Fibroblast of mammary gland (primary cell): ENCODE results near the gene LRPAP1.

Experiments
- DNase-seq: peaks from one replicate; pipeline ENCODE4 v3.0.0-alpha.2; 2010; ENCODE audit warnings: low read depth
- H3K4me3 ChIP-seq: 2 replicates; pipeline ENCODE4 v1.5.1; 2011; ENCODE audit warnings: low read depth, mild to moderate bottlenecking, low read length, moderate library complexity; ENCODE audit not compliant: control insufficient read depth
- TF ChIP-seq, protein P1 (sequence below): conservative IDR thresholded peaks from 2 replicates; pipeline ENCODE4 v1.5.1; 2011; ENCODE audit warnings: low read depth, low read length, inconsistent platforms; ENCODE audit not compliant: control insufficient read depth, insufficient read depth

The LRPAP1 gene

GRCh38 chr4:3523628-3524221 is 8.5 kb downstream of the LRPAP1 start:
- no peak for DNase-seq
- no peak overlapping the region for H3K4me3 ChIP-seq
- TF ChIP-seq, protein P1, sequence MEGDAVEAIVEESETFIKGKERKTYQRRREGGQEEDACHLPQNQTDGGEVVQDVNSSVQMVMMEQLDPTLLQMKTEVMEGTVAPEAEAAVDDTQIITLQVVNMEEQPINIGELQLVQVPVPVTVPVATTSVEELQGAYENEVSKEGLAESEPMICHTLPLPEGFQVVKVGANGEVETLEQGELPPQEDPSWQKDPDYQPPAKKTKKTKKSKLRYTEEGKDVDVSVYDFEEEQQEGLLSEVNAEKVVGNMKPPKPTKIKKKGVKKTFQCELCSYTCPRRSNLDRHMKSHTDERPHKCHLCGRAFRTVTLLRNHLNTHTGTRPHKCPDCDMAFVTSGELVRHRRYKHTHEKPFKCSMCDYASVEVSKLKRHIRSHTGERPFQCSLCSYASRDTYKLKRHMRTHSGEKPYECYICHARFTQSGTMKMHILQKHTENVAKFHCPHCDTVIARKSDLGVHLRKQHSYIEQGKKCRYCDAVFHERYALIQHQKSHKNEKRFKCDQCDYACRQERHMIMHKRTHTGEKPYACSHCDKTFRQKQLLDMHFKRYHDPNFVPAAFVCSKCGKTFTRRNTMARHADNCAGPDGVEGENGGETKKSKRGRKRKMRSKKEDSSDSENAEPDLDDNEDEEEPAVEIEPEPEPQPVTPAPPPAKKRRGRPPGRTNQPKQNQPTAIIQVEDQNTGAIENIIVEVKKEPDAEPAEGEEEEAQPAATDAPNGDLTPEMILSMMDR, result no peak

GRCh38 chr4:3523146-3523627 is 9.0 kb downstream of the LRPAP1 start:
- no peak overlapping the region for H3K4me3 ChIP-seq
- TF ChIP-seq, protein P1, result no peak
- no peak for DNase-seq

GRCh38 chr4:3522651-3523050 is 9.6 kb downstream of the LRPAP1 start:
- DNase-seq, result no peak
- no peak overlapping the region for H3K4me3 ChIP-seq

GRCh38 chr4:3522326-3522640 is 9.9 kb downstream of the LRPAP1 start:
- TF ChIP-seq, protein P1, result no peak
- DNase-seq, result no peak
- no peak overlapping the region for H3K4me3 ChIP-seq

More at GRCh38 chr4:3522651-3523050, 9.6 kb downstream of the LRPAP1 start:
- TF ChIP-seq, protein P1, result no peak

DNA sequence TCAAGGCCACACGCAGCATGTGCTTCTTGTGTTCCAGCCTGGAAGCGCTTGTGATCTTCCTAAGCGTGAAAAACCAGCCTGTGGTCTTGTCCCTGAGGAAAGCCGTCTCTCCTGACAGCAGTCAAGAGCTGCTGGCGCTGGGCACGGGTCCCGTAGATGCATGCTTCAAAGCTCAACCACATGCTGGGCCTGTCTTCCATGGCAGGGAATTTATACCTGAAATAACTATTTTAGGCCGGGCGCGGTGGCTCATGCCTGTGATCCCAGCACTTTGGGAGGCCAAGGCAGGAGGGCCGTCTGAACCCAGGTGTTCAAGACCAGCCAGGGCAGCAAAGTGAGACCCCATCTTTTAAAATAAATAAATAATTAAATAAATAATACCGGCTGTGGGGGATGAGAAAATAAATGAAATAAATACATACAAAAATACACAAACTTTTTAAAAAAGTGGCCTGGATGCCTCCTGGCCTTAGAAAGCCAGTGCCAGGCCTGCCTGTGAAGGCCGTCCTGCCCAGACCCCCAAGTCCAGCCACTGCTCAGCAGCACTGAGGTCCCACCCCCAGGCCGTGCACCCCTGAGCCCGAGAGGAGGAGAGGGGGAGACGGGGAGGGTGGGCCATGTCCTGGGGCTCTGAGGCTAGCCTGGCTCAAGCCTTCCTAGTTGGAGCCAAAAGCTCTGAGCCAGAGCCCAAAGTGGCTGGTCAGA is 10.4 kb downstream of the LRPAP1 start:
- TF ChIP-seq, protein P1, result no peak
- DNase-seq, result no peak
- no peak overlapping the region for H3K4me3 ChIP-seq

- H3K4me3 ChIP-seq, result no peak overlapping the region
- TF ChIP-seq, protein P1, result no peak
- no peak for DNase-seq
Measured at GRCh38 chr4:3520796-3521600, 11.2 kb downstream of the LRPAP1 start.
